SK-N-DZ (cell line): ENCODE results near the gene CLEC16A.
A peak's percentile ranks its signal among the peaks of the same experiment; 100 is the strongest.

Experiments
- DNase-seq: peaks from one replicate; pipeline ENCODE4 v3.0.0-alpha.2; 2015; ENCODE audit warnings: low spot score

Gene CLEC16A

GRCh38 chr16:11058832-11059231 is 114.5 kb downstream of the CLEC16A start:
- DNase-seq, result no peak

GRCh38 chr16:11059588-11059987 is 115.2 kb downstream of the CLEC16A start:
- DNase-seq, result no peak

GRCh38 chr16:11060364-11060763 is 116.0 kb downstream of the CLEC16A start:
- no peak for DNase-seq

- no peak for DNase-seq
These were observed 116.5 kb downstream of the CLEC16A start for GRCh38 chr16:11060842-11061241.

GRCh38 chr16:11061629-11062270 is 117.4 kb downstream of the CLEC16A start:
- no peak for DNase-seq

DNA sequence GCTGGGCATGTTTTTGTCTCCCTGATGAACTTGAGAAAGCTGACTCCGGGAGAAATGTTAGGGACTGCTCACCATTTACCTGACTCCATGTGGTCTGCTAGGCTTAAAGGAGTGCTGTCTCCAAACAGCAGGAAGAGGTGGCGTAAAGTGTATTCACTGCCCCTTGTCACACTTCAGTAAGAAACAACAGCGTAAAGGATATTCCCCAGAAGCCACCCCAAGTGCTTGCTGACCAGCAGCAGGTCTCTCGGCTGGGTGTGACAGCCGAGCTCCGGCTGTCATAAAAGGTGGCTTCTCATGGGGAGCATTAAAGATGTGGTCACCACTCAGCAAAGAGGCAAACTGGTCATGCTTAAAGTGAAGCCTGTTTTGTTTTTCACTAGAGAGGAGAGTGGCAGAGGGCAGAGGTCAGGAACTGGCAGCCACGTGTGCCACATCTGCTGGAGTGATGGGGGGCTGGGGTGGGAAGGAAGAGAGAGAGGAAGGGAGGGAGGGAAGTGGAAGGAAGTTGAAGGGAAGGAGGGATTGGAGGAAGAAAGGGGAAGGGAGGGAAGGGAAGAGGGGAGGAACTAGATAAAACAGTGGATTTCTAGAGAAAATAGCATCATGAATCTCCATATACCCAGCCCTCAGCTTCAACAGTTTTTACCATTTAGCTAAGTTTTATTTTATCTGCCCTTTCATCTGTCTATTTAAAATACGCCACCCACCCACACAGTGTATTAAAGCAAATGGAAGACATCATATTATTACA is 119.3 kb downstream of the CLEC16A start:
- DNase-seq, result no peak

DNA sequence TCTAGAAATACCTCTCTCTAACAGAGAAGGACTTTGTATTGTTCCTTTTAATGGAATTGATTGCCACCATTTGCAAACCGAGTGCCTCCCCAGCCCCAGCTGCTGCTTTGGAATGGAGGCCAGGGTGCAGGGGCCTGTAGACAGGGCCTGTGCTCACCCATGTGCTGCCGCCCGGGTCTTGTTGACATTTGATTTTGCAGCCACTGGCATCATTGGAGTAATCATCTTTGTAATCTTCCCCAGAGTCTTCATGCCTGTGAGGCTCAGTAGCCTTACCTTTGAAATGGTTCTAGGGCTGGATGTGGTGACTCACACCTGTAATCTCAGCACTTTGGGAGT is 119.8 kb downstream of the CLEC16A start:
- no peak for DNase-seq

DNA sequence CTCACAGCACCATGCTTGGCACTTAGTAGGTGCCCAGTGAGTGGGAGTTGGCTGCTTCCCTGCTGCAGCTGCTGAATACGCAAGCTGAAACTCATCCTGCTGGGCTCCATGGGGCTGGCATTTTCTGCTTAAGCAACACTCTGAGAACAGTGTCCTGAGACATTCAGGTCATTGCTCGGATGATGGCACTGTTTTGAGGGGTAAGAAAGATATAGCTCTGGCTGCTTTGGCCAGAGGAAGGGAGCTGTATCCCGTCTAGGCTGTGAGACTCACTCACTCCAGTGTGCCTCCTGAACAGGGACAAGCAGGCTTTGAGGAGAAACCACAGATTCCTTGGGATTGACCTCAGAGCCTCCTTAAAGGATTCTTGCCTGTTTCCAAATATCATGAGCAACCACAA is 120.5 kb downstream of the CLEC16A start:
- DNase-seq, result no peak

DNA sequence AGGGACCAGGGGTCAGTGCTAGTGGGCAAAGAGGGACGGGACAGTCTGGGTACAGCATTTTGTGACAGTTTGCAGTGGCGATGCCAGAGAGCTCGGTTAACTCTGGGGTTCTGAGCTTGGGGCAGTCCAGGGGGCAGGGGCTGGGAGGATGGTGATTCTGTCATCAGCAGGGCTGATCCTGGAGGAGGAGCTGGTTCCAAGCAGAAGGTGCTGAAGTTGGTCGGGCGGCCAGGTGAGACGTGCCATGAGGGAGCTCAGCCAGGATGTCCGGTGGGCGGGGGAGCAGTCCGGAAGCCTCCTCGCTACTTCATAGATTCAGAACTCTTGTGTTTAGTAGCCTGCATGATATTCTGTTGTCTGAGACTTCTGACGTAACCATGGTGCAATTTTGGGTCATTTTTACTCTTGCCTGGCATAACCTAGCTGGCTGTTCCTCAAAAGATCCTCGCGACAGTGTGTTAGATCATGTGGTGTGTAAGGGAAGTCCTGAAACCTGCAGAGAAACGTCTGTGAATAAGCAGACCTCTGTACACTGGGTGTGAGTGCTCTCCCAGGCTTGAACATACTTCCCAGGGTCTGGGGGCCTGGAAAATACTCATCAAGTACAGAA is 122.0 kb downstream of the CLEC16A start:
- DNase-seq, result no peak

DNA sequence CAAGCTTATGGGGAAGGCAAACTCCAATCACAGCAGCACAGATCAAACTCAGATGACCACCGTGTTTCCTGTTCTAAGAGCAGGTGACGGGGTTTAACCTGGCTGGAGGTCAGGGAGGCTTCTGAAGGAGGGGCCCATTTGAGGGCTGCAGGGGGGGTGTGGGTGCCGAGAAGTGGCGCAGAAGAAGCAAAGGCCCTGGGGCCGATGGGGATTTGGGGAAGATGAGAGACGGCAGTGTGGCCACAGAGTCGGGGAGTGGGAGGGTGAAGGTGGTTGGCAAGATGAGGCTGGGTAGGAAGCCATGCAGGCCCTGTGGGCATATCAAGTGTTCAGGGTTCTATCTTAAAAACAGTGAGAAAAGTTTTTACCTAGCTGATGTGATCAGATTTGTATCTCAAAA is 122.9 kb downstream of the CLEC16A start:
- DNase-seq, result no peak

DNA sequence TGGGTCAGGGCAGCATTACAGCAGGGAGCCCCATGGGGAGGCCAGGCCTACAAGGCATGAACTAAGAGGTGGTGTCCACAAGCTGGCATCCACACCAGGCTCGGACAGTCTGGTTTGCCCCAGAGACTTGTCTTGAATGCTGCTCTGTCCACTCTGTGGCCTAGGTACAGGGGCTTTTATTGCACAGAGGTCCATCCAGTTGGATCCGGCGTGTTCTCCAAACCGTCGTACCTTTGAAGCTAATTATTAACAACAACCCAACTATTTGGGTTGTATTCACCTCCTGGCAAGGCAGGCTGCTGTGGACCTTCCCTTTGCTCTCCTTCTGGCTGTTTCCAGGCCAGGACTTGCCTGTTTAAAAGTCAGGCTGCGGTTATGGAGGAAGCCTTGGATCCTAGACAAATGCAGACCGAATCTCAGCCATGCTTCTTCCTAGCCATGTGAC is 123.4 kb downstream of the CLEC16A start:
- DNase-seq, result no peak

GRCh38 chr16:11071829-11072228 is 127.5 kb downstream of the CLEC16A start:
- no peak for DNase-seq

- DNase-seq, result no peak
These were observed 128.2 kb downstream of the CLEC16A start for GRCh38 chr16:11072420-11073153.

GRCh38 chr16:11073407-11073999 is 129.1 kb downstream of the CLEC16A start:
- DNase-seq, result no peak

DNA sequence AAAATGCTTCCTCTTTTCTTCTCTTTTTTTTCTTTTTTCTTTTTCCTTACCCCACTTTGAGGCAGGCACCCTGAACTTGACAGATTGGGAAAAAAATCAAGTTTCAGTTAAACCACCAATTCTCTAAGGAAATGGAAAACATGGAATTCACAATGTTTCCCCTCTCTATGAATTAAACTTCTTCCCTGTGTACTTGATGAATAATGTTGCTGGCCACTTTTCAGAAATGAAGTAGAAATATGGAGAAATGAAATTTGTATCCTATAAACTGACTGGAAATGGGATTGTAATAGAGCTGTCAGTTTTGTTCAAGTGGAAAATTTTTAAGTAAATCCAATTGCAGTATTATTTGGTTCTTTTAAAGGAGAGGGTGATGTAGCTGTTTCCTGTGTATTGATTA is 129.8 kb downstream of the CLEC16A start:
- DNase-seq, result no peak

GRCh38 chr16:11075163-11075562 is 130.8 kb downstream of the CLEC16A start:
- DNase-seq, result no peak

- DNase-seq, result peak; percentile 15
These were observed 132.1 kb downstream of the CLEC16A start for GRCh38 chr16:11076259-11077018.

DNA sequence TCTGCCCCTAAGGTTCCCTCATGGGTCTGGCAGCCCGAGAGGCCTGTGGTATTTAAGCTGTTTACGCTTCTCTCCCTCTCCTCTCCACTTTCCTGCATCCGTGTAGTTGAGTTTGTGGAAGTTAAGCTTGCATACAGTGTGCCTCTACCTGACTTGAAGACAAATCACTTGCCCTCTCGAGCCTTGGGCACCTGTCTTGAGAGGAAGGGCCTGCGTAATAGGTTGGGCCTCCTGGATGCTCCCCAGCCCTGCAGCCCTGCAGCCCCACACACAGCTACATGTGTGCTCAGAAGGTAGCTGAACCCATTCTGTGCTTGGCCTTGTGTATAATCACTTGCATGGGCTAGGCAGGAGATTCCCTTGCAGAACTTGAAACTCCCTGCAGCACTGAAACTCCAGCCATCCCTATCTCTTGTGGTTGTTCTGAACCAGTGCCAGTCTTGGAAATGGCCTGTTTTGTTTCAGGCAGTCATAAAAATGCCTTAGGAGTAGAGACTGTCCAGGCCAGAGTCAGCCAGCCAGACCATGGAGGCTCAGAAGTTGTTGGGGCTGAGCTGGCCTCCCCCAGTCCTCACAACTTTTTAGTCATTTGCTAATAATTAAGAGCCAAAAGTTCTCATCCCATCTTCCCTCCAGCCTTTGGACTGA is 134.6 kb downstream of the CLEC16A start:
- no peak for DNase-seq

DNA sequence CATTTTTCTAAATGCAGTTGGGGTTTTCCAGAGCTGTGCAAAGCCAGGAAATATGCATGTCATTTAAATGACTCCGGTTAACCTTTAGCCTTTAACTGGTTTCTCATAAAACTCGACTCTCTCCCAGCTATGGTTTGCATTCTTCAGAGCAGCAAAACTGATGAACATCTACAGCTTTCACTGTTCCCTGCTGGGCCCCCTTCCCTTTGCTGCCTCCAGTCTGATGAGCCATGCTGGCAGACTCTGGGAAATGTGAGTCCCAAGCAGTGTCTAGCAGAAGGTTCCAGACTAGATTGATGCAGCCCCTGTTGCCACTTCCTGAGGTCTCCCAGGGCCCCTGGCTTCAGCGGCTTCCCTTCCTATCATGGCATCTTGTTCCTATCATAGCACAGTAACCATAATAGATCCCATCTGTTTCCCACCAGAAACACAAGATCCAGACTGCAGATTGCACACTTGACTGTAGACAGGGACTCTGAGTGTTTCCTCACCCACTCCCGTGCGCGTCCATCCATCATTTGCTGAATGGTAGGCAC is 135.4 kb downstream of the CLEC16A start:
- peak; percentile 72 for DNase-seq

DNA sequence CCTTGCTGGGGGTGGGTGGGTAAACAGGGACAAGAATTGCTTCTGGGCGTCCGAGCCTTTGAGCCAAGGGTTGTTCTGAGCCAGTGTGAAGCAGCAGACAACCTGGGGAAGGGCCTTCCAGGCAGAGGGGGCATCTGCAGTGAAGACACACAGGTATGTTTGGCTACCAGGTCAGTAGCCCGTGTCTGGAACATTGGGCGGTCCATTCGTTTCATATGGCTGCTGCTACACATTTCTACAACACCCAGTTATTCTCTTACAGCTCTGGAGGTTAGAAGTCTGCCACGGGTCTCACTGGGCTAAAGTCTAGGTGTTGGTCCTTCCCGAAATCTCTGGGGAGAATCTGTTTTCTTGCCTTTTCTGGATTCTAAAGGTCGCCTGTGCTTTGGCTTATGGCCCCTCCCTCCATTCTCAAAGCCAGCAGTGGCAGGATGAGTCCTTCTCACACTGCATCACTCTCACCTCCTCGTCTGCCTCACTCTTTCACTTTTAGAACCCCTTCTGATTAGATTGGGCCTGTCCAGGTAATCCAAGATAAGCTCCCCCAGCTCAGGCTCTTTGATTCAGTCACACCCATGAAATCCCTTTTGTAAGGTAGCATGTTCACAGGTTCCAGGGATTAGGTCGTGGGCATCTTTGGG is 136.1 kb downstream of the CLEC16A start:
- DNase-seq, result no peak
